ENCODE results near the gene AEN.

GRCh38 chr15:88631464-88632028, 10.4 kb downstream of the AEN start:
- TF ChIP-seq CTCF (IDR thresholded peaks at IDR 0.05), result no peak
- no peak for TF ChIP-seq POLR2A (IDR thresholded peaks at IDR 0.05)

Data from right lobe of liver (tissue), 4 donors.